Smooth muscle cell (in vitro differentiated cells): Measurements from ENCODE around the gene TYRO3. TPM values are rescaled to one million over a fixed set of nuclear protein-coding genes. Genes with fewer than 3 reads are reported as not detected.

Source experiments
- DNase-seq: peaks from one replicate; lab custom pipeline; 2025; ENCODE audit not compliant: unreplicated experiment; lab: John Stamatoyannopoulos, UW
- H2AFZ ChIP-seq: fragments of 200-600 bp; sonication (generic); 2 replicates; pipeline ENCODE4 v1.6.0; 2016; ENCODE audit warnings: antibody characterized with exemption, low read depth, mild to moderate bottlenecking
- H3F3A ChIP-seq: fragments of 200-600 bp; sonication (generic); 2 replicates; pipeline ENCODE4 v1.6.0; 2017; ENCODE audit warnings: antibody characterized with exemption, low read depth
- H3K27ac ChIP-seq: fragments of 200-600 bp; sonication (generic); 2 replicates; pipeline ENCODE4 v1.5.1; 2016; ENCODE audit warnings: low read depth, mild to moderate bottlenecking
- H3K27me3 ChIP-seq: fragments of 200-600 bp; sonication (generic); 2 replicates; pipeline ENCODE4 v1.6.1; 2016; ENCODE audit warnings: low read depth, mild to moderate bottlenecking
- H3K36me3 ChIP-seq: fragments of 200-600 bp; sonication (generic); 2 replicates; pipeline ENCODE4 v1.5.1; 2016; ENCODE audit warnings: low read depth
- H3K4me1 ChIP-seq: fragments of 200-600 bp; sonication (generic); 2 replicates; pipeline ENCODE4 v1.5.1; 2016; ENCODE audit warnings: low read depth
- H3K4me2 ChIP-seq: fragments of 200-600 bp; sonication (generic); 2 replicates; pipeline ENCODE4 v1.6.0; 2016; ENCODE audit warnings: mild to moderate bottlenecking
- H3K4me3 ChIP-seq: fragments of 200-600 bp; sonication (generic); 2 replicates; pipeline ENCODE4 v1.5.1; 2016; ENCODE audit warnings: mild to moderate bottlenecking
- H3K79me2 ChIP-seq: fragments of 200-600 bp; sonication (generic); 2 replicates; pipeline ENCODE4 v1.6.0; 2016; ENCODE audit warnings: low read depth, mild to moderate bottlenecking
- H3K9ac ChIP-seq: fragments of 200-600 bp; sonication (generic); 2 replicates; pipeline ENCODE4 v1.6.0; 2016; ENCODE audit warnings: low read depth
- H3K9me3 ChIP-seq: fragments of 200-600 bp; sonication (generic); replicated peaks from 2 replicates; pipeline ENCODE4 v1.5.1; 2016; ENCODE audit warnings: low read depth
- H4K20me1 ChIP-seq: fragments of 200-600 bp; sonication (generic); 2 replicates; pipeline ENCODE4 v1.6.0; 2016; ENCODE audit warnings: low read depth
- CTCF ChIP-seq: fragments of 200-600 bp; sonication (generic); IDR thresholded peaks from 2 replicates; pipeline ENCODE4 v1.5.1; 2017; ENCODE audit warnings: borderline replicate concordance, mild to moderate bottlenecking, antibody characterized with exemption; ENCODE audit not compliant: insufficient read depth, poor library complexity, severe bottlenecking
- WGBS: methylation state at CpG from one replicate; pipeline ENCODE4 v1.1.7; 2016; ENCODE audit warnings: low lambda C conversion rate; 5-methylcytosine and 5-hydroxymethylcytosine counted together
- polyA plus RNA-seq: library from polyadenylated mRNA; unstranded; fragments of >200 nt; fragmentation: Nextera tagmentation; extraction: Ambion mirVana; gene quantifications from 2 replicates; pipeline ENCODE4 v1.2.1, GENCODE V29; 2016
- total RNA-seq: library from RNA; depleted of rRNA; stranded (reverse); fragments of >200 nt; gene quantifications from 2 replicates; pipeline ENCODE4 v1.2.3, GENCODE V29; 2014

The TYRO3 gene
- total and polyA plus RNA-seq, 2 experiments from 2014 or later: 11.5 to 20.5 TPM

- Histone ChIP-seq H3K4me1 (peaks cover 35% of the 10 kb centered on the region), H2AFZ (peak overlapping the region; percentile 74), H3K79me2 (no peaks in the 10 kb centered on the region), H4K20me1 (no peaks in the 10 kb centered on the region), H3K27ac (no peak overlapping the region), H3K4me2 (peak overlapping the region; percentile 99), H3F3A (peaks cover 15% of the 10 kb centered on the region), H3K27me3 (no peaks in the 10 kb centered on the region), H3K9me3 (no peaks in the 10 kb centered on the region), H3K4me3 (peak overlapping the region; percentile 74), H3K9ac (peak overlapping the region; percentile 43), H3K36me3 (no peaks in the 10 kb centered on the region)
- TF ChIP-seq CTCF: no peak
- no peak for DNase-seq
- WGBS: 1% methylated on average over 23 of the region's 60 CpGs
Observed at GRCh38 chr15:41559239-41559782, 299 bp downstream of the TYRO3 start.

GRCh38 chr15:41560572-41560874 lies 1.5 kb downstream of the TYRO3 start:
- Histone ChIP-seq H3K4me1 (peaks cover 41% of the 10 kb centered on the region), H3K9ac (no peak overlapping the region), H3K36me3 (no peaks in the 10 kb centered on the region), H3K27ac (no peak overlapping the region), H3K4me2 (no peak overlapping the region), H3K9me3 (no peaks in the 10 kb centered on the region), H2AFZ (no peak overlapping the region), H3F3A (peaks cover 15% of the 10 kb centered on the region), H3K27me3 (no peaks in the 10 kb centered on the region), H4K20me1 (no peaks in the 10 kb centered on the region), H3K79me2 (no peaks in the 10 kb centered on the region), H3K4me3 (peak overlapping the region; percentile 74)
- 69% methylated on average over 2 of the region's 2 CpGs for WGBS
- no peak for TF ChIP-seq CTCF
- no peak for DNase-seq

- Histone ChIP-seq H3F3A (peaks cover 15% of the 10 kb centered on the region), H3K4me3 (no peak overlapping the region), H3K27me3 (no peaks in the 10 kb centered on the region), H3K9me3 (no peaks in the 10 kb centered on the region), H4K20me1 (no peaks in the 10 kb centered on the region), H3K36me3 (no peaks in the 10 kb centered on the region), H3K9ac (no peak overlapping the region), H3K4me1 (peaks cover 46% of the 10 kb centered on the region), H3K27ac (no peak overlapping the region), H3K4me2 (peak overlapping the region; percentile 26), H3K79me2 (no peaks in the 10 kb centered on the region), H2AFZ (no peak overlapping the region)
- no peak for TF ChIP-seq CTCF
- WGBS: 90% methylated on average over 16 of the region's 16 CpGs
- DNase-seq: no peak
Observed at GRCh38 chr15:41561104-41561776, 2.2 kb downstream of the TYRO3 start.

- H3K9me3 ChIP-seq: no peaks in the 10 kb centered on the region
- H2AFZ ChIP-seq: no peak overlapping the region
- DNase-seq: no peak
- H3K4me1 ChIP-seq: peaks cover 51% of the 10 kb centered on the region
- H4K20me1 ChIP-seq: no peaks in the 10 kb centered on the region
- TF ChIP-seq CTCF: no peak
- no peaks in the 10 kb centered on the region for H3K27me3 ChIP-seq
- H3K27ac ChIP-seq: no peak overlapping the region
- H3K4me3 ChIP-seq: no peak overlapping the region
- no peaks in the 10 kb centered on the region for H3K36me3 ChIP-seq
- WGBS: 59% methylated on average over 3 of the region's 3 CpGs
- H3K4me2 ChIP-seq: peak overlapping the region; percentile 26
- H3K9ac ChIP-seq: no peak overlapping the region
- H3F3A ChIP-seq: peaks cover 15% of the 10 kb centered on the region
- no peaks in the 10 kb centered on the region for H3K79me2 ChIP-seq
Observed at GRCh38 chr15:41561777-41562145, 2.7 kb downstream of the TYRO3 start.
